Memory B cell (primary cell): ENCODE results near the gene CRTC3.

Experiments
- ATAC-seq: fragments of 150-1000 bp; cut with Tn5 transposase; 2 replicates; pipeline ENCODE4 v1.10.0; 2021; ENCODE audit warnings: low read depth, mild to moderate bottlenecking, moderate library complexity
- DNase-seq, 2 donors: peaks; one replicate each; pipeline ENCODE4 v3.0.0; 2022; ENCODE audit warnings: low spot score in 2 of 2
- H3K27ac Mint-ChIP-seq: one replicate; pipeline ENCODE4 v1.8.0; 2022; ENCODE audit warnings: mild to moderate bottlenecking, moderate library complexity, mixed read lengths
- H3K27me3 Mint-ChIP-seq: one replicate; pipeline ENCODE4 v1.8.0; 2022; ENCODE audit warnings: mixed read lengths
- H3K36me3 Mint-ChIP-seq: one replicate; pipeline ENCODE4 v1.8.0; 2022; ENCODE audit warnings: mild to moderate bottlenecking, mixed read lengths
- H3K4me1 Mint-ChIP-seq: one replicate; pipeline ENCODE4 v1.8.0; 2022; ENCODE audit warnings: mixed read lengths
- H3K4me3 Mint-ChIP-seq: one replicate; pipeline ENCODE4 v1.8.0; 2022; ENCODE audit warnings: mild to moderate bottlenecking, moderate library complexity, mixed read lengths
- H3K9me3 Mint-ChIP-seq: one replicate; pipeline ENCODE4 v1.8.0; 2022; ENCODE audit warnings: mixed read lengths

Gene CRTC3

DNA sequence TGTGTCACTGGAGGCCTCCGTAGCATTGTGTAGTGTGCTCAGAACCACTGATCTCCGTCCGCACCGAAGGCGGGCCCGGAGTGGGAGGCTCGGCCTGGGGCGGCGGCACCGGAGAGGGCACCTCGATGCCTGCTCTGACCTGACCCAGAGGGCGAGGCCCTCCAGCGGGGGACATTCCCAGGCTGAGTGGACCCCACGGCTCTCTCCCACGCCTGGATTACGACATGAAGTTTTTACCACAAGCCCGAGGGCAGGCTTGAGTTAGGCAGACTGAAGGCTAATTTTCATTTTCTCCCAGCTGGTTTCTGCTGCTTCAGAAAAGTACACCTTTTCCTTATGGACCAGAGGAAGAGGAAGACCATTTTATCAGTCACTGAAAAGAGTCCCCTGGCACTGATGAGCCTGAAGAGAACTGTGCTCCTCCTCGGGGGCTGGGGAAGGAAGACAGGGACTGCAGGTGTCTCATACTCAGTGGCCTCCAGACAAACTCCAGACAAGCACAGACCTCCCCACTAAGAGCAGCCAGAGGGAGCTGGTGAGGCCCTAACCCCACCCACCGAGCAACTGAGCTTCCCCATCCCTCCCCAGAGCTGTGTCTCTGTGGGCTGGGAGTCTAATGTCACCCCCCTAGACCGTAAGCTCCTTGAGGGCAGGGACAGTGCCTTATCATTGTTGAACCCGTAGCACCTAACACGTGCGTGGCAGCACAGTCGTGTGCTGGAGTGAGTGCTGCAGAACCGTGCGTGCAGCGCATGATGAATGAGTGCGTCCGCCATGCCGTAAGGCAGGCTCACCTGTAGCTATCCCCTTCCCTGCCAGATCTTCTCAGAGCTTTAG lies 113.0 kb downstream of the CRTC3 start:
- Mint-ChIP-seq H3K4me3 (no peak overlapping the region), H3K36me3 (peaks cover 25% of the 10 kb centered on the region), H3K27ac (no peak overlapping the region), H3K27me3 (no peaks in the 10 kb centered on the region), H3K4me1 (no peaks in the 10 kb centered on the region), H3K9me3 (no peaks in the 10 kb centered on the region)
- no peak for ATAC-seq
- DNase-seq, result no peak

DNA sequence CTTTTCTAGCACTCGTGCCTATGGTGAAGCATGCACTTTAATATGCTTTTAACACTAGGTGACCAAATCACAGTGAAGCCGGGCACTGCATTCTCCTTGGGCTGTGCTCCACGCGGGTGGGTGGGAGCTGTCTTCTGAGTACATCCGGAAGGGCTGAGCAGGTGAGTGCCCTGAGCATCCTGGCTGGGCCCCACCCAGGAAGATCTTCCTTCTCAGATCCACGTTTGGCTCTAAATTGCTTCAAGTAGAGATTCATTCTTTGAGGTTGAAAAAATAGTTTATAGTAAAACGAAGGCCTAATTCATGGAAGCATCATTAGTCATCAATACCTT lies 113.5 kb downstream of the CRTC3 start:
- DNase-seq (no peak), ATAC-seq (no peak)
- no peak overlapping the region for H3K27ac Mint-ChIP-seq
- peaks cover 2% of the 10 kb centered on the region for H3K27me3 Mint-ChIP-seq
- H3K4me3 Mint-ChIP-seq, result no peak overlapping the region
- no peaks in the 10 kb centered on the region for H3K9me3 Mint-ChIP-seq
- peaks cover 3% of the 10 kb centered on the region for H3K4me1 Mint-ChIP-seq
- H3K36me3 Mint-ChIP-seq, result peaks cover 22% of the 10 kb centered on the region

DNA sequence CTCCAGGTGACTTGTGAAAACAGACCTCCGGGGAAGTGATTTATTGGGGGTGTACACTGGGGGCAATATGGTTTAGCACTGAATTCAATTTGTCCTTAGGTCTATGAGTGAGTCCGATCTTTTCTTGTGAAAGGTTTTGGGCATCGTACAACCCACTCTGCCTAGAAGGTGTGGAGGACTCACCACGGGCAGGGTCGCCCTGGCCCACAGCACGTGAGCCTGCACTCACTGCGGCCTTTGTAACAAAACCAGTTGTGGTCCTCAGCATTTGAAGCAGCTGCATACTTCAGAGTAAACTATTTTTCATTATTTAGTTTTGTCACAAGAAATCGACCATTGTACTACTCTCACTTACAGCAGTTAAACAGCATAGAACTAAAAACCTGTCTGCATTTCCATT lies 114.8 kb downstream of the CRTC3 start:
- DNase-seq (no peak), ATAC-seq (no peak)
- Mint-ChIP-seq H3K4me1 (peaks cover 8% of the 10 kb centered on the region), H3K27me3 (peaks cover 3% of the 10 kb centered on the region), H3K9me3 (no peaks in the 10 kb centered on the region), H3K27ac (no peak overlapping the region), H3K4me3 (no peak overlapping the region), H3K36me3 (peaks cover 16% of the 10 kb centered on the region)

DNA sequence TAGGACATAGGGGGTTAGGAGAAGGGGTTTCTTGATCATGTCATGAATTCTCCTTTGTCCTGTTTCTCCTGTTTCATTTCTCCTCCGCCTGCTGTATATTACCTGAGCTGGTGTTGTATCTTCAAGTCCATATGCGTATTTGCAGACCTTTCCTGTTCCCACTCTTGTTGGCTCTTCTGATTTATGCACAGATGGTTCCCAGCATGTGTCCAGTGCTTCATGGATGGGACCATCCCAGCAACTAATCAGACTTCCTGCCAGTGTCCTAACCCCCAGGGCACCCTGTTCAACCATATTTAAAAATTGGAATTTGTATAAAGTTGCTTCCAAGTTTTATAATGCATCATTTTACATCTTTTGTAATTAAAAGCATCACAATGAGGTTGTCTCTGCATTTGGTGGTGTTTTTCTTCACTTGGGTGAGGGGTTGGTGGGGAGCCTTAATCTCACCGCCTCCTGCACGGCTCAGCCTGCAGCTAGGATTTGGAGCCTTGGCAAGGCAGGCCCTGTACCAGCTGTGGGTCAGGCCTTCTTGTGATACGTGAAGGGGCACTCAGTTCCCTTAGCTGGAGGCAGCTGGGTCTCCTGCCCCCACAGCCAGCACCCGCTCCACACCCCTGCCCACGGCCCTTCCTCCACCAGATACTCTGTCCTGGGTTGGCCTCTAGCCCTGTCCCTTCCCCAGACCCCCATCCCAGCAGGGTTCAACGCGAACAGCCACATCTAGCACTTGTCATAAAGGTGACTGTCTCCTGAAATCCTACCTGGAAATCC lies 115.4 kb downstream of the CRTC3 start:
- peak overlapping the region; percentile 15 for H3K27ac Mint-ChIP-seq
- no peak for ATAC-seq

DNA sequence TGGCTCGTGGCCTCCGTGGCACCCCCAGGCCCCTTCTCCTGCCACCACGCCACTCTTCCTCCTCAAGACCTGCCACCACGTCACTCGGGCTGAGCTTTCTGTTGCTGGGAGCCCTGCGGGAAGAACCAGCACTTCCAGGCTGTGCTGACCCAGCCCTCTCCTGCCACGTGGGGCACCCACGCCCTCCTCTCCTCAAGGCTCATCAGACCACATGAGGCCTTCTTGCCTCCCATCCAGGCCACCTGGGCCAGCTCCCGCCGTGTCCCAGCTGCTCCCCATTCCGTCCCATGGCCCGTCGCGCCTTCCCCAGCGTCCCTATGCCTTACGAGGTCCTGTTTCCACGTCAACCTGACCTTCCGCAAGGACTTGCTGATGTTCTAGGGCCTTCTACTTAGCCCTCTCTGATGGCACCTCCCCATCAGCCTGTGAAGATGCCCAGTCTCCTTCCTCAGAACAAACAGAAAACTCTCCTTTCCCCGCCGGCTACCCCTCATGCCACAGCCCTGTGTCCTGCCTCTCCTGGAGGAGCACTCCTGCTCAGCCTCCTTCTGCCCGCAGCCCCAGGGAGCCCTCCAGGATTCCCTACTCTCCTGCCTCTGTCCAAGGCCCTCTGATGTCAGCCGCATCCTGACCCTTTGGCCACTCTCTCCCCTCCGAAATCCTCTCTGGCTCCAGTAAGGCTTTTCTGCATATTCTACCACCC lies 116.3 kb downstream of the CRTC3 start:
- no peak overlapping the region for H3K4me3 Mint-ChIP-seq
- no peaks in the 10 kb centered on the region for H3K9me3 Mint-ChIP-seq
- H3K36me3 Mint-ChIP-seq, result peaks cover 16% of the 10 kb centered on the region
- DNase-seq, result no peak
- no peak overlapping the region for H3K27ac Mint-ChIP-seq
- peaks cover 3% of the 10 kb centered on the region for H3K27me3 Mint-ChIP-seq
- H3K4me1 Mint-ChIP-seq, result peaks cover 10% of the 10 kb centered on the region
- ATAC-seq, result no peak

More for the DNA sequence above, 115.4 kb downstream of the CRTC3 start:
- H3K4me1 Mint-ChIP-seq, result peaks cover 9% of the 10 kb centered on the region
- no peak overlapping the region for H3K4me3 Mint-ChIP-seq
- peaks cover 16% of the 10 kb centered on the region for H3K36me3 Mint-ChIP-seq
- H3K27me3 Mint-ChIP-seq, result peaks cover 3% of the 10 kb centered on the region
- no peak for DNase-seq
- no peaks in the 10 kb centered on the region for H3K9me3 Mint-ChIP-seq

DNA sequence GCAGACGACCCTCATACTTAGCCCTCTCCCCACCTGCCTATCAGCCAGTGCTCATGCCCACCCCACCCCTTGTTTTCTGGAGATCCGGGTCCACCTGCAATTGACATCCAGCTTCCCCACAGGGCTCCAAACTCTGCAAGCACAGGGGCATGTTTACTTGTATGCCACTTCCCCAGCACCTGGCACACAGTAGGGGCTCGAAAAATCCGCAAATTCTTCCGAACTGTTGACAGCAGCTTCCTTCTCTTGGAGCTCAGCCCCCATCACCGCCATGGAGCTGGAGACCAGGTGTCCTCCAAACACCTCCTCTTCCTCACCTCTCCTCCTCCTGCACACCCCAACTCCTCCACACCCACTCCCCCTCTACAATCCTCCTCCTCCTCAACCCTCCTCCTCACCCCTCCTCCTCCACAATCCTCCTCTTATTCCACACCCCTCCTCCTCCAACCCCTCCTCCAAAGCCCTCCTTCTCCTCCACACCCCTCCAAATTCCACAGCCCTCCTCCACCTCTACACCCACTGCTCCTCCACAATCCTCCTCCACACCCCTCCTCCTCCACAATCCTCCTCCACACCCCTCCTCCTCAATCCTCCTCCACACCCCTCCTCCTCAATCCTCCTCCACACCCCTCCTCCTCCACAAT lies 117.1 kb downstream of the CRTC3 start:
- Mint-ChIP-seq H3K4me3 (no peak overlapping the region), H3K27ac (no peak overlapping the region), H3K9me3 (no peaks in the 10 kb centered on the region), H3K27me3 (peaks cover 3% of the 10 kb centered on the region), H3K4me1 (peaks cover 10% of the 10 kb centered on the region), H3K36me3 (peaks cover 13% of the 10 kb centered on the region)
- DNase-seq (no peak), ATAC-seq (no peak)

DNA sequence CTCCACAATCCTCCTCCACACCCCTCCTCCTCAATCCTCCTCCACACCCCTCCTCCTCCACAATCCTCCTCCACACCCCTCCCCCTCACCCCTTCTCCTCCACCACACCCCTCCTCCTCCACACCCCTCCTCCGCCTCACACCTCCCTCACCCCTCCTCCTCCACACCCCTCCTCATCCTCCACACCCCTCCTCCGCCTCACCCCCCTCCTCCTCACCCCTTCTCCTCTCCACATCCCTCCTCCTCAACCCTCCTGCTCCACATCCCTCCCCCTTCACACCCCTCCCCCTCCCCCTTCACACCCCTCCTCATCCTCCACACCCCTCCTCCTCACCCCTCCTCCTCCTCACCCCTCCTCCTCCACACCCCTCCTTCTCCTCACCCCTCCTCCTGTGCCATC lies 117.6 kb downstream of the CRTC3 start:
- no peak overlapping the region for H3K4me3 Mint-ChIP-seq
- no peak for DNase-seq

DNA sequence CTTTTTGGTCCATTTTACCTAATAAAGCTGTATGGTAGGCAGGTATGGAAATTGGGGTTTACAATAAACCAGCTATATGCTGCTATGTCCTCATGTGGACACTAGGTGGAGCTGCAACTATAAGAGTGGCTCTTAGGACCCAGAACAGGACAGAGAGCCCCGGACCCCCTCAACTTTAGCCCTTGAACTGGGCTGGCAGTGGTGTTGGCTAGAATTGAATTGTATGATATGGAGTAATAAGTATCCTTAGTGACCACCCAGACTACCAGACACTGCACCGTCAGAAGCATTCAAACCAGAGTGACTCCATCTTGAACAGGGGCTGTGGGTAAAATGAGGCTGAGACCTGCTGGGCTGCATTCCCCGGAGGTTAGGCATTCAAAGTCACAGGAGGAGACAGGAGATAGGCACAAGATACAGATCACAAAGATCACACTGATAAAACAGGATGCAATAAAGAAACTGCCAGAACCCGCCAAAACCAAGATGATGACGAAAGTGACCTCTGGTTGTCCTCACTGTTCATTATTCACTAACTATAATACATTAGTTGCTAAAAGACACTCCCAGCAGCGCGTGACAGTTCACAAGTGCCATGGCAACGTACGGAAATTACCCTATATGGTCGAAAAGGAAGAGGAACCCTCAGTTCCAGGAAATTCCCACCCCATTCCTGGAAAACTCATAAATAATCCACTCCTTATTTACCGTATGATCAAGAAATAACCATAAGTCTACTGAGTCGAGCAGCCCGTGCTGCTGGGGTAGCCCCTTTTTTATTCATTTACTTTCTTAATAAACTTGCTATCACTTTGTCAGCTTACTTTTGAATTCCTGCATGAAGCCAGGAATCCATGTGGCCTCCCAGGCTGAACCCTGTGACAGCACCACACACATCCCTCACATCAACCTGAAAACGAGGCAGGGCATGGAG lies 118.7 kb downstream of the CRTC3 start:
- peaks cover 4% of the 10 kb centered on the region for H3K36me3 Mint-ChIP-seq
- no peak overlapping the region for H3K4me3 Mint-ChIP-seq
- DNase-seq (peak; percentile 60 to 68), ATAC-seq (peak; percentile 81)
- H3K27me3 Mint-ChIP-seq, result peaks cover 7% of the 10 kb centered on the region
- H3K9me3 Mint-ChIP-seq, result no peaks in the 10 kb centered on the region
- no peak overlapping the region for H3K27ac Mint-ChIP-seq
- H3K4me1 Mint-ChIP-seq, result peaks cover 10% of the 10 kb centered on the region

More for the DNA sequence above, 117.6 kb downstream of the CRTC3 start:
- peaks cover 3% of the 10 kb centered on the region for H3K27me3 Mint-ChIP-seq
- H3K27ac Mint-ChIP-seq, result no peak overlapping the region
- H3K4me1 Mint-ChIP-seq, result peaks cover 10% of the 10 kb centered on the region
- H3K9me3 Mint-ChIP-seq, result no peaks in the 10 kb centered on the region
- no peak for ATAC-seq
- H3K36me3 Mint-ChIP-seq, result peaks cover 9% of the 10 kb centered on the region

DNA sequence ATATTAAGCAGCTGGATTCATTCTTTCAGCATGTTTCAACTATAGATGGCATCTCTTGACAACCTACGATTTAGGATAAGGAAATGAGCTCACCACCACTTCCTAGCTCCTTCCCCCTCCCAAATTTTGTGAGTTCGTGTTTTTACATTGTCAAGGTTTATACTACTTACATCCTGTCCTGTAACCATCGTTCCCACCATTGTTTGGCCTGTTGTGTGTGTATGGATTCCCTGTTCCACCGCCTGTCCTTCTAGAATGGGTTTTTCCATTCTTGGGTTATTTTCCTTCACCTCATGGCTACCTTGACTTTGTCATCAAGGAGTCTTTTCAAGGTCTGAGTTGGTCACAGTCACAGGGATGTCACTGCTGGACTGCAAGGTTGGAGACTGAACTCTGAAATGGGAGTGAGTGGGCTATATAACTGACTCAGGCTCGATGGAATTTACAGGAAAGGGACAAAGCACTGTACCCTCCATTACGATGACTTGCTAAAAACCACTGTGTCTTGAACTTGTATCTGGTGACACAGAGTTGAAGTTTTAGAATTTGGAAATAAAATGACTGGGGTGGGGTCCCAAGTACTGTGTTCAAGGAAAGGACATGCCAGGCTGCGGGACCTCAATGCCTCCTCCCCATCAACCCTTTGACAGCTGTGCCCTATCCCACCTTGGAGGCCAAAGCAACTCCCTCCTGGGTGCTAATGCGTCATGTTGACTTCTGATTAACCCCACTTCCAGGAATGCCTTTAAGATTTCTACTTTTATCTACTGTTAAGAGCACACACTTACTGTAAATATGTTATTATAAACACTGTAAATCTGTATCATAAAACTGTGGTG lies 120.6 kb downstream of the CRTC3 start:
- Mint-ChIP-seq H3K4me3 (no peak overlapping the region), H3K9me3 (no peaks in the 10 kb centered on the region), H3K4me1 (peaks cover 15% of the 10 kb centered on the region), H3K36me3 (no peaks in the 10 kb centered on the region), H3K27ac (no peak overlapping the region), H3K27me3 (peaks cover 12% of the 10 kb centered on the region)
- ATAC-seq (no peak), DNase-seq (no peak)

DNA sequence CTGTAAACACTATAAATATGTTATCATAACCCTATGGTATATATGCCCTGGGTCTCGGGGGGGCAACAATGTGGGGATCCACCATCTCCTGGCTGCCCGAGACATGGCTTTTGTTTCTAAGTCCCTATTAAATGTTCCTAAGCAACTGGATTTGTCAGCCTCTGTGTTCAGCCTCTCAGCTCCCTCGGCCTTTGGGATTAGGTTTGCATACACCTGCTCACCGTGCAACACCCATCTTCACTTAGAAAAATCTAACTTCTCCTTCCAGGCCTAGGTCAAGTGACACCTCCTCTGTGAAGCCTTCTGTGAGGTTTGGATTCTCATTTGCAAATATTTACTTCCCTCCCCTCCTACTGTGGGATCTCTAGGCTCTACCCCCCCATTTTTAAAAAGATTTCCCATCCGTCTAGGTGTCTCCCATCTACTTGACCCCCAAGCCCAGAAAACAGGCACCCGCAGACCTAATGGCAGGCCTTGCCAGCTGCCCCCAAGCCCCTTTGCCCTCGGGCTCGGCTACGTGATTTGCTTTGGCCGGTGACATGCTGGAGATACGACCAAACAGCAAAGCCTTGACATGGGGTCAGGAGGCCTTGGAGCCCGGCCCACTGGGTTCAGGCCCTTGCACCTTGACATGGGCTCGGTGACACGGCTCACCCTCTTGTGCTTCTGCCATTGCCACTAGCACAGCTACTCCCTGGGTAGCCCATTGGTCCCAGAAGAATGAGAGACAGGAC lies 121.4 kb downstream of the CRTC3 start:
- Mint-ChIP-seq H3K27me3 (peaks cover 16% of the 10 kb centered on the region), H3K36me3 (no peaks in the 10 kb centered on the region), H3K4me1 (peaks cover 15% of the 10 kb centered on the region), H3K9me3 (no peaks in the 10 kb centered on the region), H3K27ac (no peak overlapping the region), H3K4me3 (no peak overlapping the region)
- DNase-seq (no peak), ATAC-seq (no peak)

DNA sequence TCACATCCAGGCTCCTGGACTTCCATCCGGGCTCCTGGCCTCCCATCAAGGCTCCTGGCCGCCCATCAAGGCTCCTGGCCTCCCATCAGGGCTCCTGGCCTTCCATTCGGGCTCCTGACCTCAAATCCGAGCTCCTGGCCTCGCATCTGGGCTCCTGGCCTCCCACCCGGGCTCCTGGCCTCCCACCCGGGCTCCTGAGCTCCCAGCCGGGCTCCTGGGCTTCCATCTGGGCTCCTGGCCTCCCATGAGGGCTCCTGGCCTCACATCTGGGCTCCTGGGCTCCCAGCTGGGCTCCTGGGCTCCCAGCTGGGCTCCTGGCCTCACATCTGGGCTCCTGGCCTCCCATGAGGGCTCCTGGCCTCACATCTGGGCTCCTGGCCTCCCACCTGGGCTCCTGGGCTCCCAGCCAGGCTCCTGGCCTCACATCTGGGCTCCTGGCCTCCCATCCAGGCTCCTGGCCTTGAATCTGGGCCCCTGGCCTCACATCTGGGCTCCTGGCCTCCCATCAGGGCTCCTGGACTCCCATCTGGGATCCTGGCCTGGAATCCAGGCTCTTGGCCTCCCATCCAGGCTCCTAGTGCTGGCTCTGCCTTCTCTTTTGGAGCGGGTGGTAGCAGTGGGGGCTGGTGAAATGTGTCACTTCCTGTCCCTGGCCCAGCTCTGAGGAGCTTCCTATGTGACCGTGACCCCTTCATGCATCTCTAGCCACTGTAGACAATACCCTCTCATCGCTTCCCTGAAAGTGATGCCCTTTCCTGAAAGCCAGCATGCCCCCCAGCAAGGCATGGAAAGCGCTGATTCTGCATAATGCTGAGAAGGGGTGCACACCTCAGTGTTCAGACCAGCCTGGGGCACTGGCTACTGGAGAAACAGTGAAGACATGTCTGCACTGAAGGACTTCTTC lies 124.8 kb downstream of the CRTC3 start:
- H3K27ac Mint-ChIP-seq, result no peak overlapping the region
- H3K27me3 Mint-ChIP-seq, result peaks cover 21% of the 10 kb centered on the region
- peaks cover 12% of the 10 kb centered on the region for H3K4me1 Mint-ChIP-seq
- no peak for DNase-seq
- no peak overlapping the region for H3K4me3 Mint-ChIP-seq
- no peaks in the 10 kb centered on the region for H3K36me3 Mint-ChIP-seq
- H3K9me3 Mint-ChIP-seq, result no peaks in the 10 kb centered on the region
- no peak for ATAC-seq
